OCI-LY3 (cell line): ENCODE results near the gene ATP8B4.

Source experiments
- H2AFZ ChIP-seq: fragments of 200-600, 300-600 bp; shearing (Covaris generic); 2 replicates; pipeline ENCODE4 v1.6.0; 2014; ENCODE audit warnings: antibody characterized with exemption, low read depth, low read length
- H3K27ac ChIP-seq: fragments of 200-600, 300-600 bp; sonication (generic); 2 replicates; pipeline ENCODE4 v1.5.1; 2014; ENCODE audit warnings: mild to moderate bottlenecking, low read length, moderate library complexity, mixed read lengths
- H3K27me3 ChIP-seq: fragments of 200-600, 300-600 bp; sonication (generic); 2 replicates; pipeline ENCODE4 v1.6.1; 2014; ENCODE audit warnings: low read depth, low read length, mixed read lengths
- H3K36me3 ChIP-seq: fragments of 200-600, 300-600 bp; sonication (generic); replicated peaks from 2 replicates; pipeline ENCODE3; 2014; ENCODE audit warnings: low read depth, low read length, mixed read lengths
- H3K4me1 ChIP-seq: fragments of 300-600, 200-600 bp; sonication (generic); 2 replicates; pipeline ENCODE4 v1.6.1; 2014; ENCODE audit warnings: low read length, mixed read lengths
- H3K4me2 ChIP-seq: fragments of 200-600, 300-600 bp; sonication (generic); 2 replicates; pipeline ENCODE4 v1.6.1; 2014; ENCODE audit warnings: low read length, mixed read lengths
- H3K4me3 ChIP-seq: fragments of 300-600, 200-600 bp; sonication (generic); 2 replicates; pipeline ENCODE4 v1.5.1; 2014; ENCODE audit warnings: antibody characterized with exemption, mild to moderate bottlenecking, low read length, moderate library complexity
- H3K79me2 ChIP-seq: fragments of 300-600, 200-600 bp; shearing (Covaris generic); 2 replicates; pipeline ENCODE4 v1.6.1; 2014; ENCODE audit warnings: mild to moderate bottlenecking, low read length, mixed read lengths
- H3K9ac ChIP-seq: fragments of 300-600, 200-600 bp; shearing (Covaris generic); 2 replicates; pipeline ENCODE4 v1.6.0; 2014; ENCODE audit warnings: mild to moderate bottlenecking, low read length, moderate library complexity
- H3K9me3 ChIP-seq: fragments of 200-600, 300-600 bp; shearing (Covaris generic); 2 replicates; pipeline ENCODE4 v1.6.1; 2014; ENCODE audit warnings: low read length, mixed read lengths; ENCODE audit not compliant: insufficient read depth
- H4K20me1 ChIP-seq: fragments of 200-600, 300-600 bp; sonication (generic); 2 replicates; pipeline ENCODE4 v1.6.1; 2016; ENCODE audit warnings: low read length, mixed read lengths; ENCODE audit not compliant: insufficient read depth
- CTCF ChIP-seq: fragments of 200-600, 300-600 bp; sonication (generic); IDR thresholded peaks from 2 replicates; pipeline ENCODE4 v1.5.1; 2014; ENCODE audit warnings: antibody characterized with exemption, low read length, low read depth
- EZH2phosphoT487 ChIP-seq: fragments of 200-600 bp; shearing (Covaris generic); IDR thresholded peaks from 2 replicates; pipeline ENCODE4 v1.6.1; 2018; ENCODE audit warnings: antibody characterized with exemption, mixed run types, low read depth

Gene ATP8B4

GRCh38 chr15:49830391-49830790, 288.6 kb downstream of the ATP8B4 start:
- Histone ChIP-seq H3K79me2 (no peaks in the 10 kb centered on the region), H3K4me3 (no peak overlapping the region), H3K9ac (no peak overlapping the region), H3K4me1 (no peaks in the 10 kb centered on the region), H4K20me1 (no peaks in the 10 kb centered on the region), H3K27me3 (no peaks in the 10 kb centered on the region), H3K4me2 (no peak overlapping the region), H3K36me3 (no peaks in the 10 kb centered on the region), H3K9me3 (no peaks in the 10 kb centered on the region), H3K27ac (no peak overlapping the region), H2AFZ (no peak overlapping the region)
- TF ChIP-seq EZH2phosphoT487 (no peak), CTCF (no peak)

- Histone ChIP-seq H3K4me2 (no peak overlapping the region), H2AFZ (no peak overlapping the region), H3K9ac (no peak overlapping the region), H3K9me3 (no peaks in the 10 kb centered on the region), H3K79me2 (no peaks in the 10 kb centered on the region), H3K27ac (no peak overlapping the region), H3K4me3 (no peak overlapping the region), H3K4me1 (no peaks in the 10 kb centered on the region), H3K27me3 (no peaks in the 10 kb centered on the region), H3K36me3 (no peaks in the 10 kb centered on the region), H4K20me1 (no peaks in the 10 kb centered on the region)
- TF ChIP-seq EZH2phosphoT487 (no peak), CTCF (no peak)
These were observed 291.7 kb downstream of the ATP8B4 start for GRCh38 chr15:49827311-49827710.

- Histone ChIP-seq H3K36me3 (no peaks in the 10 kb centered on the region), H3K9me3 (no peaks in the 10 kb centered on the region), H3K4me2 (no peak overlapping the region), H3K79me2 (no peaks in the 10 kb centered on the region), H4K20me1 (no peaks in the 10 kb centered on the region), H3K4me3 (no peak overlapping the region), H3K4me1 (no peaks in the 10 kb centered on the region), H3K27me3 (no peaks in the 10 kb centered on the region), H2AFZ (no peak overlapping the region), H3K27ac (no peak overlapping the region), H3K9ac (no peak overlapping the region)
- no peak for TF ChIP-seq EZH2phosphoT487
- no peak for TF ChIP-seq CTCF
These were observed 292.3 kb downstream of the ATP8B4 start for GRCh38 chr15:49826640-49827234.

- H3K27ac ChIP-seq, result no peak overlapping the region
- no peak overlapping the region for H3K4me2 ChIP-seq
These were observed 294.3 kb downstream of the ATP8B4 start for GRCh38 chr15:49824775-49825099.

More at GRCh38 chr15:49824775-49825099, 294.3 kb downstream of the ATP8B4 start:
- H3K9ac ChIP-seq, result no peak overlapping the region
- no peaks in the 10 kb centered on the region for H3K4me1 ChIP-seq
- H3K27me3 ChIP-seq, result no peaks in the 10 kb centered on the region
- H4K20me1 ChIP-seq, result no peaks in the 10 kb centered on the region
- no peak for TF ChIP-seq EZH2phosphoT487
- TF ChIP-seq CTCF, result no peak
- no peaks in the 10 kb centered on the region for H3K9me3 ChIP-seq
- no peak overlapping the region for H3K4me3 ChIP-seq
- no peak overlapping the region for H2AFZ ChIP-seq
- H3K79me2 ChIP-seq, result no peaks in the 10 kb centered on the region
- H3K36me3 ChIP-seq, result no peaks in the 10 kb centered on the region
